Measurements from ENCODE around the gene PRDM11.

Gene PRDM11

DNA sequence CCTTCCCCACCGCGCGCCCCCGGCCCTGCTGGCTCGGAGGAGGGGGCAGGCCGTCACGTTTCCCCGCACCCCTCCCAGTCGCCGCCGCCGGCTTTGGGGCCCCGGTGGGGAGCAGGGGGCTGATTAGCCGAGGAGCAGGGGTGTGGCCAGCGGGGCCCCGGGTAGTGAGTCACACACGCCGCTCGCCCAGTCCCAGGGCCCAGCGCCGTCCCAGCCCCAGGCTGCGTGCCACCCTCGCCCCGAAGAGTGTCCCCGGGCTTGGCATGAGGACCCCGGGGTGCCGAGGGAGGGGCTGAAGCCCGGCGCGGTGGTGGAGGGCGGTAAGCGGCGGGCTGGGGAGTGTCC lies 34.4 kb downstream of the PRDM11 start:
- no peak for DNase-seq (ENCODE audit: low read depth)
- peak overlapping the region; percentile 37 for H3K4me3 ChIP-seq (ENCODE audit: control insufficient read depth, low read depth, low read length)
- TF ChIP-seq, protein P1, sequence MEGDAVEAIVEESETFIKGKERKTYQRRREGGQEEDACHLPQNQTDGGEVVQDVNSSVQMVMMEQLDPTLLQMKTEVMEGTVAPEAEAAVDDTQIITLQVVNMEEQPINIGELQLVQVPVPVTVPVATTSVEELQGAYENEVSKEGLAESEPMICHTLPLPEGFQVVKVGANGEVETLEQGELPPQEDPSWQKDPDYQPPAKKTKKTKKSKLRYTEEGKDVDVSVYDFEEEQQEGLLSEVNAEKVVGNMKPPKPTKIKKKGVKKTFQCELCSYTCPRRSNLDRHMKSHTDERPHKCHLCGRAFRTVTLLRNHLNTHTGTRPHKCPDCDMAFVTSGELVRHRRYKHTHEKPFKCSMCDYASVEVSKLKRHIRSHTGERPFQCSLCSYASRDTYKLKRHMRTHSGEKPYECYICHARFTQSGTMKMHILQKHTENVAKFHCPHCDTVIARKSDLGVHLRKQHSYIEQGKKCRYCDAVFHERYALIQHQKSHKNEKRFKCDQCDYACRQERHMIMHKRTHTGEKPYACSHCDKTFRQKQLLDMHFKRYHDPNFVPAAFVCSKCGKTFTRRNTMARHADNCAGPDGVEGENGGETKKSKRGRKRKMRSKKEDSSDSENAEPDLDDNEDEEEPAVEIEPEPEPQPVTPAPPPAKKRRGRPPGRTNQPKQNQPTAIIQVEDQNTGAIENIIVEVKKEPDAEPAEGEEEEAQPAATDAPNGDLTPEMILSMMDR (IDR thresholded peaks at IDR 0.05; ENCODE audit: control insufficient read depth, insufficient read depth, low read depth, low read length, missing control alignments): no peak

DNA sequence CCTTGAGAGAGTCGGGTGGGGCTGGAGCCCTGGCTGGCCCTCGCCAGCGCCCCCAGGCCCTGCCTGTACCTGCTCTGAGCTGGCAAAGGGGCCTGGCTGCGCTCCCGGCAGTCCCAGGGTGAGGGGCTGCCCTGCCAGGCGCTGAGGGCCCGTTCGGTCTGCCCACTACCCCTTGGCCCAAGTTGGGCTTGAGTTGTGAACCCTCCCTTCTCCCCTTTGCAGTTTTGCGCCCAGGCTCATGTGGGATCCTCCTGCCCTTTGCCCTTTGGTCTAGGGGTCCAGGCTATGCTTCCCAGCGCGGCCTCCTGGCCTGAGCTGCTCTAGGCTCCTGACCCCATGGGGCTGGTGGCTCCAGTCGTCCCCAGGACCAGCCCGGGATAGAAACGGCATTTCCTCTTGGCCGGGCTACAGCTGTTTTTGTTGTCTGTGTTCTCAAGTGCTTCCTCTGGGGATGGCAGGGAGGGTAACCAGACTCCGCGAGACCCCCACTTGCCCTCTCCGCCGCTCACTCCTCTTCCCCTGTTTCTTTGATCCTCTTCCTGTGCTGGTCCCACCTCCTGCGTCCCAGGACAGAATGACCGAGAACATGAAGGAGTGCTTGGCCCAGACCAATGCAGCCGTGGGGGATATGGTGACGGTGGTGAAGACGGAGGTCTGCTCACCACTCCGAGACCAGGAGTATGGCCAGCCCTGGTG lies 34.9 kb downstream of the PRDM11 start:
- peak overlapping the region; percentile 37 for H3K4me3 ChIP-seq (ENCODE audit: control insufficient read depth, low read depth, low read length)
- DNase-seq (ENCODE audit: low read depth): no peak
- TF ChIP-seq, protein P1 (IDR thresholded peaks at IDR 0.05; ENCODE audit: control insufficient read depth, insufficient read depth, low read depth, low read length, missing control alignments): no peak

DNA sequence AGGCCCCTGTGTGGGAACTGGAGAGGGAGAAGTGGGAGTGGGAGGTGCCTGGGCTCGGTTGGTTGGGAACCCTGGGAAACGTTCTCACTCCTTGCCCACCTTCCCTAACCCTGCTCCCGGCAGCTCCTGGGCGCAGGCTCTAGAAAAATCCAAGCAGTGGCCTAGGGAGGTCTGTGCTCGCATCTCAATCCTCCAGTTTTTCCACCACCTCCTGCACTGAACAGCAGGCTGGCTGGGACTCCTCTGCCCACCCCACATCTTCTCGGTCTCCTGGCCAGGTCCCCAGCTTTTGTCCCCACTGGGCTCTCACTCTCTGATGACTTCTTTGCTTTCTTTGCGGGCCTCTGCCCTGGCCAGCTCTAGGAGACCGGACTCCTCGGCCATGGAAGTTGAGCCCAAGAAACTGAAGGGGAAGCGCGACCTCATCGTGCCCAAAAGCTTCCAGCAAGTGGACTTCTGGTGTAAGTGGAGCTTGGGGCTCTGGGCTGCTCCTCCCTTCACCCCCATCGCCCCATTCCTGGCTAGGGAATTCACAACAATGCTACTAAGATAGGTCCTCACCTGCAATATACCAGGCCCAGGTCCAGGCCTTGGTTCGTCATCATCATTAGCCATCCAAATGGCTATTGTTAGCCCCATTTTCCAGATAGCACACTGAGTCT lies 35.6 kb downstream of the PRDM11 start:
- no peak for DNase-seq (ENCODE audit: low read depth)
- no peak overlapping the region for H3K4me3 ChIP-seq (ENCODE audit: control insufficient read depth, low read depth, low read length)
- TF ChIP-seq, protein P1 (IDR thresholded peaks at IDR 0.05; ENCODE audit: control insufficient read depth, insufficient read depth, low read depth, low read length, missing control alignments): no peak

DNA sequence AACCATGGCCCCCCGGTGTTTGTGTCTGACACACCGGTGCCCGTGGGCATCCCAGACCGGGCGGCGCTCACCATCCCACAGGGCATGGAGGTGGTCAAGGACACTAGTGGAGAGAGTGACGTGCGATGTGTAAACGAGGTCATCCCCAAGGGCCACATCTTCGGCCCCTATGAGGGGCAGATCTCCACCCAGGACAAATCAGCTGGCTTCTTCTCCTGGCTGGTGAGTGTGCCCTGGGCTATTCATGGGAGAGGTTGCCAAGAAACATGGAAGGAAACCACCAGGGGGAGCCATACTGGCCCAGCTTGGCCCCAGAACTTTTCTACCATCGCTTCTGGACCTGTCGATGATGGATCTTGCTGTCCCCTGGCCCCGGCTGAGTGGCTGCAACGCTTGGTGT lies 36.5 kb downstream of the PRDM11 start:
- no peak overlapping the region for H3K4me3 ChIP-seq (ENCODE audit: control insufficient read depth, low read depth, low read length)
- TF ChIP-seq, protein P1 (IDR thresholded peaks at IDR 0.05; ENCODE audit: control insufficient read depth, insufficient read depth, low read depth, low read length, missing control alignments): peak; percentile 58
- DNase-seq (ENCODE audit: low read depth): no peak

DNA sequence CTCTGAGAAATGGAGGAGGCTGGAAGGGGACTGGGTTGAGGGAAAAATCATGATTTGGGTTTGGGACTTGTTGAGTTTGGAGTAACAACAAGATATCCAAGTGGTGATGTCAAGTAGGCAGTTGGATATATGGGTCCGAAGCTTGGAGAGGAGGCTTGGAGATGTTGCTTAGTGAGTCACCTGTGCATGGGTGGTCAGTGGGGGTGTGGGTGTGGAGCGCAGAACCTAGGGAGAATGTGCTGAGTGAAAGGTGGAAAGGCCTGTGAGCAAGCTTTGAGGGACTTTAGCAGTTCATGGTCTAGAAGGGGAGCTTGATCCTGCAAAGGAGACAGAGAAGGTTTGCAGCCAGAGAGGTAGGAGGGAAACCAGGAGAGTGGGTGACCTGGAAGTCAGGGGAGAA lies 38.2 kb downstream of the PRDM11 start:
- H3K4me3 ChIP-seq (ENCODE audit: control insufficient read depth, low read depth, low read length): no peak overlapping the region
- TF ChIP-seq, protein P1 (IDR thresholded peaks at IDR 0.05; ENCODE audit: control insufficient read depth, insufficient read depth, low read depth, low read length, missing control alignments): no peak
- DNase-seq (ENCODE audit: low read depth): no peak

DNA sequence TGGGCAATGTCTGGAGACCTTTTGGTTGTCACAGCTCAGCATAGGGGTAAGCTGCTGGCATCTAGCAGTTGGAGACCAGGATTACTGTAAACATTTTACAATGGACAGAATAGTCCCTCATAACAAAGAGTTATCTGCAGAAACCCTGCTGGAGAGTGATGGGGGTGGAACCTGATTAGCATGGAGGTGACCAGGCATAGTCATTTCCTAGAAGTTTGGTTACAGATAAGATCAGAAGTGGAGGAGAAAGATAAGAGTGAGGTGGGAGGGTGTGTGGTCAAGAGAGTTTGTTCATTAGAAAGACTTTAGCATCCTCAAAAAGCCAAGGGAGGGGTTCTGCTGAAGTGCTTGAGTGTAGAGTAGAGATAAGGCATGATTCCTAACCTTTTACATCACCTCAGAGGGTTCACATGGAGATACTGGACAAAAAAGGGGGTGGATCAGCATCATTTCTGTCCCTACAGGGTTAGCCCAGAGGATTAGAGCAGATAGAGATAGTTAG lies 38.8 kb downstream of the PRDM11 start:
- H3K4me3 ChIP-seq (ENCODE audit: control insufficient read depth, low read depth, low read length): no peak overlapping the region
- TF ChIP-seq, protein P1 (IDR thresholded peaks at IDR 0.05; ENCODE audit: control insufficient read depth, insufficient read depth, low read depth, low read length, missing control alignments): no peak
- no peak for DNase-seq (ENCODE audit: low read depth)
